ENCODE data around the gene ALDH1A2.
"Not testable (repeated sequence)": the region's sequence is repeated elsewhere in the genome, so short reads cannot be mapped to it uniquely, and the experiment has no call there.

ALDH1A2 gene

GRCh38 chr15:58039079-58040035 lies 26.2 kb downstream of the ALDH1A2 start:
- DNase-seq = no peak

- DNase-seq = no peak
Measured at GRCh38 chr15:58038426-58039078, 27.0 kb downstream of the ALDH1A2 start.

DNA sequence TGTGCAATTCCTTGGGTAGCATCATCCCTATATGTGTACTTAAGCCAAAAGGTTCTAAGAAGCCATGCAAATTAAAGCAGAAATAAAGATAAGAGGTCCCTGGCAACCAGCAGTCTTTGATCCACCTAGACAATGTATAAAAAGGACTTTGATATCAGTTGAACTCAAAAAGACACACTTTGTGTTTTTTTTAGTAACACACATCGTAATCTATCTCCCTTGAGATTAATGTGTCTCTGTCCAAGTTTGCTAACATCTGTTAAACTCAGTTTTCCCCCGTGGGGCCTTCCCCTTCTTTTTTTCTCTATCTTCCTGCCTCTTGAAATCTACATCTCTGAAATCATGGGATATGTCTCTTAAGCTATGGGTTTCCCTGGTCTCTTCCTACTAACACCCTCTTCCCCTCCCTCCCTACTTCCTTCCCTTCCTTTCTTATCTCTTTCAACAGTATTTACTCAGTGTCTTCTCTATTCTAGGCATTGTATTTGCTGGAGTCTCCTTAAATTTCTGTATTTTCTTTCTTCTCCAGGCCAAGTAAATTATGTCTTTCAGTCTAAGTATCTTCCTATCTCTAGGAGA lies 27.7 kb downstream of the ALDH1A2 start:
- DNase-seq = no peak

- no peak for DNase-seq
Measured at GRCh38 chr15:58036579-58036978, 28.9 kb downstream of the ALDH1A2 start.

- DNase-seq = not testable (repeated sequence)
Measured at GRCh38 chr15:58028392-58028791, 37.1 kb downstream of the ALDH1A2 start.

DNA sequence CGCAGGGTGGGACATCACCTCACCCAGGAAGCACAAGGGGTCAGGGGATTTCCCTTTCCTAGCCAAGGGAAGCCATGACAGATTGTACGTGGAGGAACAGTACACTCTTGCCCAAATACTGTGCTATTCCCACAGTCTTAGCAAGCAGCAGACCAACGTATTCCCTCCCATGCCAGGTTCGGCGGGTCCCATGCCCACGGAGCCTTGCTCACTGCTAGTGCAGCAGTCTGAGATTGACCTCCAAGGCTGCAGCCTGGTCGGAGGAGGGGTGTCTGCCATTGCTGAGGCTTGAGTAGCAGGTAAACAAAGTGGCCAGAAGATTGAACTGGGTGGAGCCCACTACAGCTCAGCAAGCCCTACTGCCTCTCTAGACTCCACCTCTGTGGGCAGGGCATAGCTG lies 39.0 kb downstream of the ALDH1A2 start:
- no peak for DNase-seq

GRCh38 chr15:58026051-58026450 lies 39.5 kb downstream of the ALDH1A2 start:
- DNase-seq = no peak

GRCh38 chr15:58021332-58022230 lies 43.9 kb downstream of the ALDH1A2 start:
- no peak for DNase-seq

DNA sequence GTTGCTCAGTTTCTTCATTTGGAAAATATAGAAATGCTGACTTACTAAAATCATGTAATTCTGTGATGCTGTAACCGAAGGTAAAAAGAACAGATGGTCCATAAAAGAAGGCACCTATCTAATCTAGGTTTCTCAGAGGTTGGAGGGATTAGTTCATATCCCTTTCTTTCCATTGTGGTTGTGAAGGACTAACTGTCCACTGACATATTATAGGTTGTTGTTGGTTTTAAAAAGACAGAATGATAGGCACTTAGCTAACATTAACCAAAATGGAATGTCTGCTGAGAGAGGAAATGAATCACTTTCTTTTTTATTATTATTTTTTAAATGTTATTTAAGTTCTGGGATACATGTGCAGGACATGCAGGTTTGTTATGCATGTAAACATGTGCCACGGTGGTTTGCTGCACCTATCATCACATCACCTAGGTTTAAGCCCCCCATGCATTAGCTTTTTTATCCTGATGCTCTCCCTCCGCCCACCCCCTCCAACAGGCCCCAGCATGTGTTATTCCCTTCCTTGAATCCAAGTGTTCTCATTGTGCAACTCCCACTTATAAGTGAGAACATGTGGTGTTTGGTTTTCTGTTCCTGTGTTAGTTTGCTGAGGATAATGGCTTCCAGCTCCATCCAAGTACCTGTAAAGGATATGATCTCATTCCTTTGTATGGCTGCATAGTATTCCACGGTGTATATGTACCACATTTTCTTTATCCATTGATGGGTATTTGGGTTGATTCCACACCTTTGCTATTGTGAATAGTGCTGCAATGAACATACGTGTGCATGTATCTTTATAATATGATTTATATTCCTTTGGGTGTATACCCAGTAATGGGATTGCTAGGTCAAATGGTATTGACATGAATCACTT lies 45.8 kb downstream of the ALDH1A2 start:
- no peak for DNase-seq

- no peak for DNase-seq
Measured at GRCh38 chr15:58017869-58018268, 47.6 kb downstream of the ALDH1A2 start.

GRCh38 chr15:58016581-58017175 lies 48.8 kb downstream of the ALDH1A2 start:
- DNase-seq = no peak

DNA sequence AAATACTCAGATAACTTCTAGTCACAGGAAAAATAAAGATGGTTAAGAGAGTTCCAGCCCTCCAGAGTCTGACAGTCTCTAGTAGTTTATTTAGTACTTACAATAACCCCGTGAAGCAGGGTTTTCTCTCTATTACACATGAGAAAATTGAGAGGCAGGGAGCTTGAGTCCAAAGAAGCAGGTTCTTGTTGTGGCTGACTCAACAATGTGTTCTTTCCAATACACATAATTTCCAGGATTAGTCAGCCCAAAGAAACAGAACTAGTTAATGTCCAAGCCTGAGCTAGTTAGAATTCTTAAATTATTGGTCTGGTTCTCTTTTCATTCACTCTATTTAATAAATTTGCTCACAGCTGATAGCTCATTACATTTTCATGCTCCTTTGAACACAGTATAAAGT lies 49.9 kb downstream of the ALDH1A2 start:
- no peak for DNase-seq

DNA sequence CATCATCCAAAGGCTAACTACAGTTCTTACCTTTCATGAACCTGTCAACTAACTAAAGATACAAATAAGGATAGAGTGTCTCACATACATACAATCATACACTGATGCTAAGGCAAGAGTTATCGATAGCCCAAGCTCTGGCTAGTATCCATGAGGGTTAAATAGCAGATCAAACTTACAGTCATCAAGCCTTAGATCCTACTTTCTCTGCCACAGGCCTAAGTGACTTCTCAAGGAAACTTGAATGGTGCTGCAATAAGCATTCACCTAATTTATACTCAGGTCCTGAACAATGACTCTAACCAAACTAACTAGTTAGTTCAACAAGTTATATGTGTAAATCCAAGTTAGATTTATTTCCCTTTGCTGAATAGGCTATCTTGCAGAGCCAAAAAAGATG lies 51.0 kb downstream of the ALDH1A2 start:
- DNase-seq = no peak

- DNase-seq = no peak
Measured at GRCh38 chr15:58014040-58014439, 51.5 kb downstream of the ALDH1A2 start.

GRCh38 chr15:58010983-58011382 lies 54.5 kb downstream of the ALDH1A2 start:
- no peak for DNase-seq

- no peak for DNase-seq
Measured at GRCh38 chr15:58003810-58004209, 61.7 kb downstream of the ALDH1A2 start.

DNA sequence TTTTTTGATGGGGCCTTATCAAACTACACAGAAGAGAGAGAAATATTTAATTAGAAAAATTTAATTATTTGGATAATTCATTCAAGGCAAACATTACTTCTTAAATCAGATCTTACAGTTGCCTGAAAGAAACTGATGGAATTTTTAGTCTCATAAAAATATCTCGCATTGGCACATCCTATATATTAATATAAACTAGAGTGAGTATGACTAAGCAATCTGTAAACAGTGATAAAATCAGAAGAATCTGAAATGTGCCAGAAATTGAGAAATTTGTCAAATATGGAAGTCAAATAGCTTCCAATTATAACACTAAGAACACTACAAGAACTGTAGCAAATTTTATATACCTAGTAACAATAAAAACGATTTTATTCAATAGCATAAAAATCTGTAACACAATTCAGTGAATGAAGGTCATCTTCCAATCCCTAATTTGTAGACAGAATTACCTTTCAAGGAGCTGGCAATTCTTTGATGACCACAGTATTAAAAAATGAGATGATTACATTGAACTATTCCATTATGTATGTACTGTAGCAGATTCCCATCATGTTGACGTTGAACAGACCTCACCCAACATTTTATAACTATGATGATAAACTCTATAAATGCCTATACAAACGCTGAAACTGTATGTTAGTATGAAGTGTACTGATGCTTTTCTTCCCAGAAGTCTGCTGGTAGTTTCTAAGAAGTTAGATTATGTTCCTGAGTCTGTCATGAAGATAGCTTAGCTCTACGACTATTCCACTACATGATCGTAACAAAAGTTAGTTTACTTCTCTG lies 63.0 kb downstream of the ALDH1A2 start:
- no peak for DNase-seq

- not testable (repeated sequence) for DNase-seq
Measured at GRCh38 chr15:57999699-58000098, 65.8 kb downstream of the ALDH1A2 start.

DNA sequence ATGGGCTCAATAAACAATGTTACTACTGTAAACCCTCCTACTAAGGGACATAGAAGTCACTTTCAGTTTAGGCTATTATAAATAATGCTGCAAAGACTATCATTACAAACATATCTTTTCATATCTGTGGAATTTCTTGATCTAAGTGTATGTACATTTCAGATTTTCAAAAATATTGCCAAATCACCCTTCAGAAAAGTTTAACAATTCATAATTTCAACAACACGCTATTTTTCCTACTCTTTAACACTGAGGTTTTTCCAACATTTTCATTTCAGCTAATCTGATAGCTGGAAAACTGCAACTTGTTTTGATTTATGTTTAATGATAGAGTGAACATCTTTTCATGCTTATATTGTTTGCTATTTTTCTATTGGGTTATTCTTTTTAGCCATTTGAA lies 69.0 kb downstream of the ALDH1A2 start:
- DNase-seq = no peak
